NCI-H187 treated with DMSO at 0.1 percent for 48 hours (cell line): ENCODE measurements around the gene NSD2.

Experiments used
- DNase-seq: peaks from one replicate; lab custom pipeline; 2025; lab: John Stamatoyannopoulos, UW

The NSD2 gene

GRCh38 chr4:1971456-1972200 is 100.4 kb downstream of the NSD2 start:
- DNase-seq, result no peak

GRCh38 chr4:1972414-1972813 is 101.2 kb downstream of the NSD2 start:
- DNase-seq, result no peak

- no peak for DNase-seq
Measured at GRCh38 chr4:1973218-1973617, 102.0 kb downstream of the NSD2 start.

- no peak for DNase-seq
Measured at GRCh38 chr4:1973661-1974060, 102.5 kb downstream of the NSD2 start.

GRCh38 chr4:1974840-1975239 is 103.6 kb downstream of the NSD2 start:
- DNase-seq, result no peak

- DNase-seq, result no peak
Measured at GRCh38 chr4:1975391-1975801, 104.2 kb downstream of the NSD2 start.

GRCh38 chr4:1975880-1976279 is 104.7 kb downstream of the NSD2 start:
- no peak for DNase-seq

GRCh38 chr4:1976416-1977352 is 105.5 kb downstream of the NSD2 start:
- DNase-seq, result no peak

- DNase-seq, result no peak
Measured at GRCh38 chr4:1978226-1978625, 107.0 kb downstream of the NSD2 start.

- no peak for DNase-seq
Measured at GRCh38 chr4:1978741-1979476, 107.7 kb downstream of the NSD2 start.

- no peak for DNase-seq
Measured at GRCh38 chr4:1979477-1980196, 108.4 kb downstream of the NSD2 start.

- DNase-seq, result no peak
Measured at GRCh38 chr4:1980561-1981041, 109.4 kb downstream of the NSD2 start.

- DNase-seq, result no peak
Measured at GRCh38 chr4:1981251-1982058, 110.3 kb downstream of the NSD2 start.

GRCh38 chr4:1982124-1983052 is 111.2 kb downstream of the NSD2 start:
- no peak for DNase-seq

- DNase-seq, result no peak
Measured at GRCh38 chr4:1983053-1983845, 112.1 kb downstream of the NSD2 start.

- no peak for DNase-seq
Measured at GRCh38 chr4:1983846-1984405, 112.7 kb downstream of the NSD2 start.

- no peak for DNase-seq
Measured at GRCh38 chr4:1984406-1985191, 113.4 kb downstream of the NSD2 start.

- DNase-seq, result no peak
Measured at GRCh38 chr4:1985294-1985693, 114.1 kb downstream of the NSD2 start.
